HepG2 (cell line): ENCODE measurements around the gene ALK. TPM values are rescaled to one million over a fixed set of nuclear protein-coding genes. Genes with fewer than 3 reads are reported as not detected.

Experiments used
- ATAC-seq: fragments of 200-7000 bp; cut with Tn5 transposase; 3 replicates; pipeline ENCODE4 v1.9.1; 2020; ENCODE audit warnings: mild to moderate bottlenecking, moderate library complexity
- BruUV-seq: library from RNA; stranded (reverse); fragments of 400-500 nt; replicated peaks from 2 replicates; lab custom pipeline; 2021; lab: Mats Ljungman, UMichigan
- CTCF ChIA-PET: fragments of 300-600 bp; formaldehyde crosslinking; extraction: SDS; loops from one replicate; lab custom pipeline; 2021; ENCODE audit warnings: low total read pairs, inconsistent platforms, low intra/inter-chr PET ratio; lab: Yijun Ruan, JAX
- POLR2A ChIA-PET: fragments of 350-600 bp; sonication (Branson Sonifier 250); formaldehyde crosslinking; loops from one replicate; lab custom pipeline; 2020; ENCODE audit warnings: antibody characterized with exemption, inconsistent platforms; lab: Yijun Ruan, JAX
- DNase-seq: peaks from one replicate; pipeline ENCODE4 v3.0.0-alpha.2; 2015; ENCODE audit warnings: low spot score
- FAIRE-seq: peaks from 3 replicates; lab custom pipeline; 2011; peaks lifted over from hg19 to GRCh38; lab: Jason Lieb, UNC
- H2AFZ ChIP-seq: one replicate; pipeline ENCODE4 v1.6.1; 2011; ENCODE audit warnings: low read length, inconsistent platforms
- H3K27ac ChIP-seq: fragments of 300-600 bp; 3 replicates; pipeline ENCODE4 v1.8.0; 2011; ENCODE audit warnings: mixed run types, mild to moderate bottlenecking, mixed read lengths, low read length, inconsistent platforms; ENCODE audit not compliant: insufficient read depth; ENCODE audit errors: extremely low read length
- H3K27me3 ChIP-seq, 2 experiments: fragments of 200-600 bp in 1 of 2; 2 replicates in 1 of 2; 3 replicates in 1 of 2; pipeline versions ENCODE4 v1.6.0 to v1.8.0; 2011; ENCODE audit warnings: low read length in 2 of 2, mild to moderate bottlenecking in 2 of 2, moderate library complexity in 2 of 2, inconsistent platforms in 1 of 2; ENCODE audit not compliant: insufficient read depth in 2 of 2, control insufficient read depth in 1 of 2
- H3K36me3 ChIP-seq, 2 experiments: fragments of 200-600 bp in 1 of 2; replicated peaks in 1 of 2; 2 replicates in 1 of 2; 3 replicates in 1 of 2; pipeline versions ENCODE4 v1.5.1 to v1.8.0; 2011; ENCODE audit warnings: low read length in 2 of 2, inconsistent platforms in 1 of 2; ENCODE audit not compliant: insufficient read depth in 2 of 2, control insufficient read depth in 1 of 2
- H3K4me1 ChIP-seq: 2 replicates; pipeline ENCODE4 v1.5.1; 2012; ENCODE audit warnings: low read length, inconsistent platforms; ENCODE audit not compliant: insufficient read depth
- H3K4me2 ChIP-seq: 2 replicates; pipeline ENCODE4 v1.6.0; 2011; ENCODE audit warnings: low read depth, low read length, inconsistent platforms
- H3K4me3 ChIP-seq, 3 experiments: fragments of 200-600 bp in 1 of 3; sonication (generic), shearing (Covaris generic) in 1 of 3; replicated peaks in 1 of 3; 2 replicates each; pipeline ENCODE4 v1.5.1; 2011 to 2016; ENCODE audit warnings: low read length in 3 of 3, inconsistent platforms in 2 of 3, low read depth in 2 of 3, mild to moderate bottlenecking in 2 of 3, control low read depth in 1 of 3, mixed read lengths in 1 of 3; ENCODE audit not compliant: insufficient read depth in 1 of 3
- H3K79me2 ChIP-seq: one replicate; pipeline ENCODE4 v1.6.1; 2011; ENCODE audit warnings: low read length, inconsistent platforms; ENCODE audit not compliant: insufficient read depth
- H3K9ac ChIP-seq: 2 replicates; pipeline ENCODE4 v1.6.0; 2011; ENCODE audit warnings: mild to moderate bottlenecking, low read depth, low read length, inconsistent platforms; ENCODE audit not compliant: insufficient read depth
- H3K9me3 ChIP-seq: 2 replicates; pipeline ENCODE4 v1.5.1; 2012; ENCODE audit warnings: mild to moderate bottlenecking, low read length
- H4K20me1 ChIP-seq: 2 replicates; pipeline ENCODE4 v1.6.0; 2011; ENCODE audit warnings: inconsistent platforms, mild to moderate bottlenecking, low read length, moderate library complexity; ENCODE audit not compliant: insufficient read depth
- BCL3 ChIP-seq: sonication (generic); formaldehyde crosslinking; IDR thresholded peaks from 2 replicates; pipeline ENCODE4 v1.5.1; 2020; ENCODE audit warnings: mild to moderate bottlenecking, missing genetic modification reagents, moderate library complexity
- FOSL2 ChIP-seq: sonication (generic); formaldehyde crosslinking; IDR thresholded peaks from 2 replicates; pipeline ENCODE4 v1.4.0; 2020; ENCODE audit warnings: missing genetic modification reagents
- MNT ChIP-seq: fragments of 450-650 bp; IDR thresholded peaks from 2 replicates; pipeline ENCODE4 v1.6.1; 2016
- ZBTB10 ChIP-seq: sonication (generic); formaldehyde crosslinking; IDR thresholded peaks from 2 replicates; pipeline ENCODE4 v1.4.0; 2020; ENCODE audit warnings: missing genetic modification reagents, borderline replicate concordance
- WGBS: methylation state at CpG from one replicate; pipeline ENCODE4 v1.1.6; 2017; ENCODE audit warnings: low lambda C conversion rate; 5-methylcytosine and 5-hydroxymethylcytosine counted together
- in situ Hi-C: cut with HindIII; loops from 2 replicates; pipeline ENCODE4 v1.10.0; 2017; ENCODE audit warnings: low pct_unique_long_range_greater_than_20kb; ENCODE audit not compliant: extremely low pct_ligation_motif_present
- intact Hi-C: fragments of 100-400 bp; cut with micrococcal nuclease; formaldehyde crosslinking; loops from one replicate; pipeline ENCODE4 v1.10.0; 2022; ENCODE audit not compliant: unreplicated experiment
- polyA plus RNA-seq, 8 experiments: library from polyadenylated mRNA; depleted of rRNA in 3 of 8; stranded (reverse) in 7 of 8; unstranded in 1 of 8; fragments of >200 nt; fragmentation: Illumina TruSeq in 4 of 8; extraction: Trizol in 4 of 8; gene quantifications; 2 replicates each; pipeline versions ENCODE4 v1.2.1 to v1.2.3, GENCODE V29; 2011 to 2016; ENCODE audit warnings: low read depth in 4 of 8, missing spikeins in 1 of 8, mixed read lengths in 1 of 8; ENCODE audit not compliant: insufficient read depth in 1 of 8
- total RNA-seq, 5 experiments: library from RNA; depleted of rRNA; stranded (reverse); fragments of >200 nt; fragmentation: Illumina TruSeq; extraction: Trizol; gene quantifications; 2 replicates each; pipeline ENCODE4 v1.2.3, GENCODE V29; 2016; ENCODE audit warnings: low read depth in 1 of 5

ALK gene
- total and polyA plus RNA-seq, 2 of the 13 experiments (the other 11 are each of a cell fraction or from before 2014, with no cell fraction given): not detected

GRCh38 chr2:29894822-29895614 is 26.4 kb downstream of the ALK start:
- ChIA-PET CTCF (no interaction called here), POLR2A (no interaction called here)
- H3K4me2 ChIP-seq: no peak overlapping the region
- WGBS: 1% methylated on average over 3 of the region's 3 CpGs
- no peak overlapping the region for H2AFZ ChIP-seq
- H3K4me1 ChIP-seq: no peaks in the 10 kb centered on the region
- TF ChIP-seq MNT: peak; percentile 98
- TF ChIP-seq FOSL2 (CRISPR knock-in tag): no peak
- TF ChIP-seq BCL3 (CRISPR knock-in tag): no peak
- no peak for TF ChIP-seq ZBTB10 (CRISPR knock-in tag)
- DNase-seq (no peak), ATAC-seq (no peak), FAIRE-seq (no peak)
- intact Hi-C loops: no loop called here
- H4K20me1 ChIP-seq: no peaks in the 10 kb centered on the region
- H3K9ac ChIP-seq: no peak overlapping the region
- H3K9me3 ChIP-seq: no peaks in the 10 kb centered on the region
- H3K79me2 ChIP-seq: no peaks in the 10 kb centered on the region
- H3K27me3 ChIP-seq: peaks cover 2 to 6% of the 10 kb centered on the region in 2 experiments; a peak in 3 of 5 replicates
- H3K36me3 ChIP-seq: no peaks in the 10 kb centered on the region
- no TSS peak for BruUV-seq
- in situ Hi-C loops: no loop called here
- no peak overlapping the region for H3K4me3 ChIP-seq
- no peak overlapping the region for H3K27ac ChIP-seq
